HCT116 (cell line): ENCODE results near the gene PIK3R6. TPM values are rescaled to one million over a fixed set of nuclear protein-coding genes. Genes with fewer than 3 reads are reported as not detected.

Experiments
- ATAC-seq: fragments of 200-7000 bp; cut with Tn5 transposase; 2 replicates; pipeline ENCODE4 v1.9.1; 2020; ENCODE audit warnings: mild to moderate bottlenecking, moderate library complexity
- BruUV-seq: library from RNA; stranded (reverse); fragments of 400-500 nt; replicated peaks from 2 replicates; lab custom pipeline; 2021; lab: Mats Ljungman, UMichigan
- CTCF ChIA-PET: fragments of 300-600 bp; sonication (Branson Sonifier 250); formaldehyde crosslinking; loops from one replicate; lab custom pipeline; 2021; ENCODE audit warnings: antibody characterized with exemption; lab: Charles Lee
- POLR2A ChIA-PET: fragments of 300-600, 350-600 bp; sonication (Branson Sonifier 250); formaldehyde crosslinking; loops from one replicate; lab custom pipeline; 2021; ENCODE audit warnings: antibody characterized with exemption; lab: Charles Lee
- RAD21 ChIA-PET, 2 experiments: fragments of 300-600 bp; sonication (Branson Sonifier 250); formaldehyde crosslinking; loops; one replicate each; lab custom pipeline; 2023; ENCODE audit warnings: low total read pairs in 2 of 2; ENCODE audit not compliant: uncharacterized antibody in 2 of 2, unreplicated experiment in 2 of 2, low non-redundant PET in 1 of 2; lab: Charles Lee
- DNase-seq: peaks from one replicate; pipeline ENCODE4 v3.0.0-alpha.2; 2010; ENCODE audit warnings: low read depth, low spot score
- H2AFZ ChIP-seq: fragments of 200-600 bp; shearing (Covaris generic), sonication (generic); 2 replicates; pipeline ENCODE4 v1.6.1; 2017; ENCODE audit warnings: low read depth, mixed run types, mixed read lengths, antibody characterized with exemption, low read length; ENCODE audit not compliant: poor library complexity, severe bottlenecking
- H3K27ac ChIP-seq: 2 replicates; pipeline ENCODE4 v1.5.1; 2012; ENCODE audit warnings: low read depth, low read length
- H3K27me3 ChIP-seq: fragments of 200-600 bp; sonication (generic); 2 replicates; pipeline ENCODE4 v1.6.1; 2016; ENCODE audit warnings: mixed run types, low read length, mixed read lengths; ENCODE audit not compliant: insufficient read depth
- H3K36me3 ChIP-seq, 2 experiments: fragments of 200-500 bp in 1 of 2; fragments of 200-600 bp in 1 of 2; sonication (Bioruptor generic) in 1 of 2; sonication (generic) in 1 of 2; 2 replicates each; pipeline versions ENCODE4 v1.5.1 to v1.6.1; 2014 to 2016; ENCODE audit warnings: low read length in 2 of 2, inconsistent platforms in 1 of 2, mixed read lengths in 1 of 2, mixed run types in 1 of 2; ENCODE audit not compliant: insufficient read depth in 2 of 2, control insufficient read depth in 1 of 2
- H3K4me1 ChIP-seq, 2 experiments: fragments of 200-600 bp in 1 of 2; sonication (generic) in 1 of 2; 2 replicates each; pipeline versions ENCODE4 v1.5.1 to v1.6.1; 2012 to 2017; ENCODE audit warnings: low read length in 2 of 2, inconsistent platforms in 1 of 2, mild to moderate bottlenecking in 1 of 2, mixed read lengths in 1 of 2, mixed run types in 1 of 2, moderate library complexity in 1 of 2; ENCODE audit not compliant: insufficient read depth in 2 of 2, control insufficient read depth in 1 of 2
- H3K4me2 ChIP-seq: fragments of 200-600 bp; sonication (generic); 2 replicates; pipeline ENCODE4 v1.6.1; 2017; ENCODE audit warnings: mixed run types, low read length, mixed read lengths
- H3K4me3 ChIP-seq, 2 experiments: fragments of 200-600 bp in 1 of 2; sonication (generic) in 1 of 2; replicated peaks in 1 of 2; 2 replicates each; pipeline ENCODE4 v1.5.1; 2011 to 2016; ENCODE audit warnings: low read length in 2 of 2, control low read depth in 1 of 2, low read depth in 1 of 2, mild to moderate bottlenecking in 1 of 2, mixed read lengths in 1 of 2, mixed run types in 1 of 2
- H3K79me2 ChIP-seq: fragments of 200-600 bp; sonication (generic); 2 replicates; pipeline ENCODE4 v1.6.1; 2017; ENCODE audit warnings: mild to moderate bottlenecking, mixed run types, low read length, moderate library complexity, mixed read lengths; ENCODE audit not compliant: insufficient read depth
- H3K9ac ChIP-seq: fragments of 200-600 bp; sonication (generic); 2 replicates; pipeline ENCODE4 v1.6.1; 2016; ENCODE audit warnings: low read length, mixed read lengths
- H3K9me2 ChIP-seq: fragments of 200-600 bp; sonication (generic), shearing (Covaris generic); 2 replicates; pipeline ENCODE4 v1.6.1; 2017; ENCODE audit warnings: mixed run types, mild to moderate bottlenecking, moderate library complexity; ENCODE audit not compliant: insufficient read depth
- H3K9me3 ChIP-seq, 2 experiments: fragments of 200-500 bp in 1 of 2; fragments of 200-600 bp in 1 of 2; sonication (Bioruptor generic) in 1 of 2; sonication (generic) in 1 of 2; 2 replicates each; pipeline ENCODE4 v1.6.1; 2014 to 2017; ENCODE audit warnings: low read length in 2 of 2, mixed read lengths in 2 of 2, inconsistent platforms in 1 of 2, low read depth in 1 of 2, mild to moderate bottlenecking in 1 of 2, mixed run types in 1 of 2, moderate library complexity in 1 of 2; ENCODE audit not compliant: control insufficient read depth in 1 of 2, insufficient read depth in 1 of 2
- H4K20me1 ChIP-seq: fragments of 200-600 bp; sonication (generic), shearing (Covaris generic); 2 replicates; pipeline ENCODE4 v1.6.1; 2017; ENCODE audit warnings: mixed run types, mild to moderate bottlenecking, moderate library complexity; ENCODE audit not compliant: insufficient read depth
- CEBPB ChIP-seq: IDR thresholded peaks from 2 replicates; pipeline ENCODE4 v1.6.1; 2012; ENCODE audit warnings: low read depth
- EGR1 ChIP-seq: IDR thresholded peaks from 2 replicates; pipeline ENCODE4 v1.6.1; 2012; ENCODE audit warnings: low read depth
- ELF1 ChIP-seq: IDR thresholded peaks from 2 replicates; pipeline ENCODE4 v1.6.1; 2012; ENCODE audit warnings: low read depth, borderline replicate concordance
- EZH2 ChIP-seq: fragments of 200-600 bp; sonication (generic); IDR thresholded peaks from 2 replicates; pipeline ENCODE4 v1.6.1; 2017; ENCODE audit warnings: antibody characterized with exemption, mixed run types
- EZH2phosphoT487 ChIP-seq: fragments of 200-600 bp; IDR thresholded peaks from 2 replicates; pipeline ENCODE4 v1.6.1; 2018; ENCODE audit warnings: antibody characterized with exemption, borderline replicate concordance
- POLR2A ChIP-seq: IDR thresholded peaks from 2 replicates; pipeline ENCODE4 v1.7.0; 2011; ENCODE audit warnings: borderline replicate concordance; ENCODE audit not compliant: insufficient read depth, insufficient read length; ENCODE audit errors: extremely low read depth
- POLR2AphosphoS5 ChIP-seq: IDR thresholded peaks from 2 replicates; pipeline ENCODE4 v1.6.1; 2011; ENCODE audit warnings: mild to moderate bottlenecking, low read depth, low read length, moderate library complexity
- RAD21 ChIP-seq: IDR thresholded peaks from 2 replicates; pipeline ENCODE4 v1.6.1; 2012; ENCODE audit warnings: low read depth, mild to moderate bottlenecking
- SRF ChIP-seq: IDR thresholded peaks from 2 replicates; pipeline ENCODE4 v1.6.1; 2012; ENCODE audit warnings: low read depth
- ZBTB33 ChIP-seq: IDR thresholded peaks from 2 replicates; pipeline ENCODE4 v1.6.1; 2011; ENCODE audit warnings: mild to moderate bottlenecking, low read length, moderate library complexity; ENCODE audit not compliant: insufficient replicate concordance; ENCODE audit errors: extremely low read depth
- ZNF274 ChIP-seq: fragments of 200-500 bp; sonication (Bioruptor generic); IDR thresholded peaks from 2 replicates; pipeline ENCODE4 v1.6.1; 2014; ENCODE audit warnings: mild to moderate bottlenecking, low read depth, low read length, inconsistent platforms
- intact Hi-C: fragments of 100-400 bp; cut with micrococcal nuclease; formaldehyde crosslinking; loops from 2 replicates; pipeline ENCODE4 v1.10.0; 2022
- total RNA-seq: library from RNA; stranded (reverse); gene quantifications from one replicate; pipeline ENCODE4 v1.2.1, GENCODE V29; 2021; ENCODE audit not compliant: unreplicated experiment
- TF ChIP-seq, protein P1 (sequence below): IDR thresholded peaks from 2 replicates; pipeline ENCODE4 v1.6.1; 2012
- TF ChIP-seq, protein P2 (sequence below): IDR thresholded peaks from 2 replicates; pipeline ENCODE4 v1.6.1; 2012; ENCODE audit warnings: low read depth

Gene PIK3R6
- total RNA-seq, 1 experiment from 2014 or later: 0.07 TPM

GRCh38 chr17:8829036-8829941, 38.2 kb downstream of the PIK3R6 start:
- no peak overlapping the region for H3K4me3 ChIP-seq
- no peak overlapping the region for H3K27ac ChIP-seq
- no peaks in the 10 kb centered on the region for H3K9me2 ChIP-seq
- ChIA-PET POLR2A (no interaction called here), RAD21 (no interaction called here), CTCF (interaction anchor here (1.3 kb wide), 1 partner anchor 693 kb away, joined by 3 read pairs; no protein-coding TSS in a partner anchor)
- H3K36me3 ChIP-seq: no peaks in the 10 kb centered on the region
- no peak for ATAC-seq
- TF ChIP-seq, protein P1, sequence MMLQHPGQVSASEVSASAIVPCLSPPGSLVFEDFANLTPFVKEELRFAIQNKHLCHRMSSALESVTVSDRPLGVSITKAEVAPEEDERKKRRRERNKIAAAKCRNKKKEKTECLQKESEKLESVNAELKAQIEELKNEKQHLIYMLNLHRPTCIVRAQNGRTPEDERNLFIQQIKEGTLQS: no peak
- TF ChIP-seq, all 23 proteins: peak for 0
- no peak overlapping the region for H3K4me2 ChIP-seq
- no peaks in the 10 kb centered on the region for H3K27me3 ChIP-seq
- no peak overlapping the region for H2AFZ ChIP-seq
- H3K4me1 ChIP-seq: no peaks in the 10 kb centered on the region
- H4K20me1 ChIP-seq: no peaks in the 10 kb centered on the region
- no peak overlapping the region for H3K9ac ChIP-seq
- DNase-seq: no peak
- intact Hi-C loops: no loop called here
- H3K79me2 ChIP-seq: no peaks in the 10 kb centered on the region
- BruUV-seq: no TSS peak
- peaks cover 2 to 5% of the 10 kb centered on the region in 2 experiments; a peak in 2 of 4 replicates for H3K9me3 ChIP-seq

GRCh38 chr17:8828517-8828875, 39.0 kb downstream of the PIK3R6 start:
- Histone ChIP-seq H2AFZ (no peak overlapping the region), H3K4me3 (no peak overlapping the region), H3K27ac (no peak overlapping the region), H3K27me3 (no peaks in the 10 kb centered on the region), H3K36me3 (no peaks in the 10 kb centered on the region), H3K79me2 (no peaks in the 10 kb centered on the region), H3K9me2 (no peaks in the 10 kb centered on the region), H3K4me2 (no peak overlapping the region), H4K20me1 (no peaks in the 10 kb centered on the region), H3K9ac (no peak overlapping the region), H3K9me3 (peaks cover 4 to 9% of the 10 kb centered on the region in 2 experiments; a peak in 2 of 4 replicates), H3K4me1 (no peaks in the 10 kb centered on the region)
- ATAC-seq (no peak), DNase-seq (no peak)
- ChIA-PET POLR2A (no interaction called here), RAD21 (no interaction called here), CTCF (no interaction called here)
- intact Hi-C loops: no loop called here
- BruUV-seq: no TSS peak
- TF ChIP-seq, protein P1: no peak
- no peak for TF ChIP-seq CEBPB
- TF ChIP-seq ZBTB33: no peak
- TF ChIP-seq EZH2phosphoT487: no peak
- no peak for TF ChIP-seq EZH2
- TF ChIP-seq POLR2A: no peak
- no peak for TF ChIP-seq EGR1
- no peak for TF ChIP-seq ELF1
- TF ChIP-seq, protein P2, sequence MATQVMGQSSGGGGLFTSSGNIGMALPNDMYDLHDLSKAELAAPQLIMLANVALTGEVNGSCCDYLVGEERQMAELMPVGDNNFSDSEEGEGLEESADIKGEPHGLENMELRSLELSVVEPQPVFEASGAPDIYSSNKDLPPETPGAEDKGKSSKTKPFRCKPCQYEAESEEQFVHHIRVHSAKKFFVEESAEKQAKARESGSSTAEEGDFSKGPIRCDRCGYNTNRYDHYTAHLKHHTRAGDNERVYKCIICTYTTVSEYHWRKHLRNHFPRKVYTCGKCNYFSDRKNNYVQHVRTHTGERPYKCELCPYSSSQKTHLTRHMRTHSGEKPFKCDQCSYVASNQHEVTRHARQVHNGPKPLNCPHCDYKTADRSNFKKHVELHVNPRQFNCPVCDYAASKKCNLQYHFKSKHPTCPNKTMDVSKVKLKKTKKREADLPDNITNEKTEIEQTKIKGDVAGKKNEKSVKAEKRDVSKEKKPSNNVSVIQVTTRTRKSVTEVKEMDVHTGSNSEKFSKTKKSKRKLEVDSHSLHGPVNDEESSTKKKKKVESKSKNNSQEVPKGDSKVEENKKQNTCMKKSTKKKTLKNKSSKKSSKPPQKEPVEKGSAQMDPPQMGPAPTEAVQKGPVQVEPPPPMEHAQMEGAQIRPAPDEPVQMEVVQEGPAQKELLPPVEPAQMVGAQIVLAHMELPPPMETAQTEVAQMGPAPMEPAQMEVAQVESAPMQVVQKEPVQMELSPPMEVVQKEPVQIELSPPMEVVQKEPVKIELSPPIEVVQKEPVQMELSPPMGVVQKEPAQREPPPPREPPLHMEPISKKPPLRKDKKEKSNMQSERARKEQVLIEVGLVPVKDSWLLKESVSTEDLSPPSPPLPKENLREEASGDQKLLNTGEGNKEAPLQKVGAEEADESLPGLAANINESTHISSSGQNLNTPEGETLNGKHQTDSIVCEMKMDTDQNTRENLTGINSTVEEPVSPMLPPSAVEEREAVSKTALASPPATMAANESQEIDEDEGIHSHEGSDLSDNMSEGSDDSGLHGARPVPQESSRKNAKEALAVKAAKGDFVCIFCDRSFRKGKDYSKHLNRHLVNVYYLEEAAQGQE: no peak
- no peak for TF ChIP-seq SRF
- TF ChIP-seq RAD21: no peak
- TF ChIP-seq POLR2AphosphoS5: no peak
- no peak for TF ChIP-seq ZNF274
